HS-27A (cell line): ENCODE measurements around the gene RPL10.
A peak's percentile ranks its signal among the peaks of the same experiment; 100 is the strongest.

ENCODE experiments used
- DNase-seq: peaks from one replicate; pipeline ENCODE4 v3.0.0-alpha.2; 2012; ENCODE audit warnings: low read depth, missing footprints

Gene RPL10

GRCh38 chrX:154362085-154362742 lies 36.0 kb upstream of the RPL10 start:
- no peak for DNase-seq

GRCh38 chrX:154363706-154364439 lies 34.3 kb upstream of the RPL10 start:
- no peak for DNase-seq

- DNase-seq, result no peak
These were observed 33.1 kb upstream of the RPL10 start for GRCh38 chrX:154365052-154365600.

GRCh38 chrX:154365997-154366665 lies 32.0 kb upstream of the RPL10 start:
- DNase-seq, result no peak

GRCh38 chrX:154366666-154367055 lies 31.5 kb upstream of the RPL10 start:
- no peak for DNase-seq

GRCh38 chrX:154367474-154368308 lies 30.5 kb upstream of the RPL10 start:
- DNase-seq, result no peak

GRCh38 chrX:154368630-154369448 lies 29.3 kb upstream of the RPL10 start:
- peak; percentile 81 for DNase-seq

- peak; percentile 74 for DNase-seq
These were observed 28.5 kb upstream of the RPL10 start for GRCh38 chrX:154369449-154370299.

- no peak for DNase-seq
These were observed 27.7 kb upstream of the RPL10 start for GRCh38 chrX:154370300-154371016.

GRCh38 chrX:154371017-154371788 lies 27.0 kb upstream of the RPL10 start:
- DNase-seq, result peak; percentile 71

- no peak for DNase-seq
These were observed 26.3 kb upstream of the RPL10 start for GRCh38 chrX:154371789-154372300.

GRCh38 chrX:154372612-154373022 lies 25.6 kb upstream of the RPL10 start:
- DNase-seq, result peak; percentile 56

GRCh38 chrX:154373340-154374306 lies 24.6 kb upstream of the RPL10 start:
- DNase-seq, result peak; percentile 68

GRCh38 chrX:154374313-154375155 lies 23.6 kb upstream of the RPL10 start, which contains the start of gene FLNA:
Gene FLNA, minus strand, starts transcription at chrX:154374634. Its CDS starts 3,389 bp downstream, at chrX:154371245.
- DNase-seq, result no peak

- DNase-seq, result no peak
These were observed 23.0 kb upstream of the RPL10 start for GRCh38 chrX:154375156-154375504.

GRCh38 chrX:154376774-154377173 lies 21.4 kb upstream of the RPL10 start:
- no peak for DNase-seq
